Measurements from ENCODE around the gene ERC2.
"Not testable (repeated sequence)": the region's sequence is repeated elsewhere in the genome, so short reads cannot be mapped to it uniquely, and the experiment has no call there.

Gene ERC2

GRCh38 chr3:55508335-55508734 is 959.9 kb downstream of the ERC2 start:
- Histone ChIP-seq H3K9me3 (no peaks in the 10 kb centered on the region), H3K36me3 (no peaks in the 10 kb centered on the region), H3K27me3 (no peaks in the 10 kb centered on the region; the same call in 1 of the 2 replicates), H3K4me3 (ENCODE audit: low read depth, low read length) (no peak overlapping the region), H3K4me1 (no peaks in the 10 kb centered on the region)
- TF ChIP-seq CTCF (IDR thresholded peaks at IDR 0.05; ENCODE audit: low read depth, low read length): no peak
- no peak for DNase-seq

- DNase-seq: no peak
- no peaks in the 10 kb centered on the region; the same call in 1 of the 2 replicates for H3K27me3 ChIP-seq
- no peaks in the 10 kb centered on the region for H3K36me3 ChIP-seq
- no peaks in the 10 kb centered on the region for H3K4me1 ChIP-seq
- H3K4me3 ChIP-seq (ENCODE audit: low read depth, low read length): no peak overlapping the region
- H3K9me3 ChIP-seq: no peaks in the 10 kb centered on the region
- no peak for TF ChIP-seq CTCF (IDR thresholded peaks at IDR 0.05; ENCODE audit: low read depth, low read length)
Observed at GRCh38 chr3:55507808-55508207, 960.5 kb downstream of the ERC2 start.

- no peak for DNase-seq
Observed at GRCh38 chr3:55505776-55506175, 962.5 kb downstream of the ERC2 start.

GRCh38 chr3:55505102-55505501 is 963.2 kb downstream of the ERC2 start:
- H3K4me1 ChIP-seq; H3K36me3 ChIP-seq; H3K27me3 ChIP-seq; H3K9me3 ChIP-seq; H3K4me3 ChIP-seq (ENCODE audit: low read depth, low read length); DNase-seq: not testable (repeated sequence)
- TF ChIP-seq CTCF (IDR thresholded peaks at IDR 0.05; ENCODE audit: low read depth, low read length): peak; percentile 27

More at GRCh38 chr3:55505776-55506175, 962.5 kb downstream of the ERC2 start:
- no peaks in the 10 kb centered on the region for H3K4me1 ChIP-seq
- no peaks in the 10 kb centered on the region; the same call in 1 of the 2 replicates for H3K27me3 ChIP-seq
- TF ChIP-seq CTCF (IDR thresholded peaks at IDR 0.05; ENCODE audit: low read depth, low read length): no peak
- H3K4me3 ChIP-seq (ENCODE audit: low read depth, low read length): no peak overlapping the region
- H3K9me3 ChIP-seq: no peaks in the 10 kb centered on the region
- no peaks in the 10 kb centered on the region for H3K36me3 ChIP-seq

- H3K9me3 ChIP-seq: no peaks in the 10 kb centered on the region
- H3K4me1 ChIP-seq: no peaks in the 10 kb centered on the region
- H3K4me3 ChIP-seq (ENCODE audit: low read depth, low read length): no peak overlapping the region
- H3K36me3 ChIP-seq: no peaks in the 10 kb centered on the region
- H3K27me3 ChIP-seq: no peaks in the 10 kb centered on the region
- no peak for TF ChIP-seq CTCF (IDR thresholded peaks at IDR 0.05; ENCODE audit: low read depth, low read length)
- no peak for DNase-seq
Observed at GRCh38 chr3:55501905-55502304, 966.4 kb downstream of the ERC2 start.

GRCh38 chr3:55500555-55501330 is 967.5 kb downstream of the ERC2 start:
- H3K4me3 ChIP-seq (ENCODE audit: low read depth, low read length): no peak overlapping the region
- DNase-seq: no peak
- no peaks in the 10 kb centered on the region for H3K36me3 ChIP-seq
- no peaks in the 10 kb centered on the region for H3K9me3 ChIP-seq
- H3K27me3 ChIP-seq: no peaks in the 10 kb centered on the region
- no peaks in the 10 kb centered on the region for H3K4me1 ChIP-seq
- no peak for TF ChIP-seq CTCF (IDR thresholded peaks at IDR 0.05; ENCODE audit: low read depth, low read length)
